GM12878 (cell line): Measurements from ENCODE around the gene SLC7A5. TPM values are rescaled to one million over a fixed set of nuclear protein-coding genes. Genes with fewer than 3 reads are reported as not detected.
A peak's percentile ranks its signal among the peaks of the same experiment; 100 is the strongest.

ENCODE experiments used
- EED ChIP-seq: sonication (generic); IDR thresholded peaks from 2 replicates; pipeline ENCODE4 v1.6.1; 2016; ENCODE audit warnings: antibody characterized with exemption, low read depth
- NBN ChIP-seq: fragments of 450-650 bp; IDR thresholded peaks from 2 replicates; pipeline ENCODE4 v1.6.1; 2016
- SUPT20H ChIP-seq: IDR thresholded peaks from 2 replicates; pipeline ENCODE4 v1.6.1; 2011; ENCODE audit warnings: low read depth, mild to moderate bottlenecking, low read length, moderate library complexity, borderline replicate concordance; ENCODE audit not compliant: control insufficient read depth
- YY1 ChIP-seq: IDR thresholded peaks from 2 replicates; pipeline ENCODE4 v1.6.1; 2011; ENCODE audit warnings: low read depth, mild to moderate bottlenecking, low read length
- microRNA-seq: library from miRNA; unstranded; fragments of <30 nt; microRNA quantifications from one replicate; pipeline ENCODE4, GENCODE V29; 2018
- polyA plus RNA-seq, 11 experiments: library from polyadenylated mRNA; depleted of rRNA in 4 of 11; unstranded in 6 of 11; stranded (reverse) in 5 of 11; fragments of >200 nt; fragmentation: Nextera tagmentation in 4 of 11; fragmentation: Illumina TruSeq in 1 of 11; extraction: Ambion mirVana in 4 of 11; extraction: Trizol in 1 of 11; gene quantifications; 1 replicate in 1 of 11; 2 replicates in 10 of 11; pipeline versions ENCODE4 v1.2.1 to v1.2.3, GENCODE V29; 2011 to 2016; ENCODE audit warnings: inconsistent platforms in 2 of 11, missing spikeins in 2 of 11, low read depth in 1 of 11
- small RNA-seq: library from RNA; depleted of rRNA; stranded (forward); fragments of <200 nt; gene quantifications from one replicate; pipeline ENCODE3, GENCODE V24; 2014
- total RNA-seq, 4 experiments: library from RNA; depleted of rRNA in 3 of 4; stranded (reverse); fragments of >200 nt in 3 of 4; fragmentation: Illumina TruSeq in 1 of 4; extraction: Trizol in 1 of 4; gene quantifications; 2 replicates each; pipeline versions ENCODE4 v1.2.1 to v1.2.3, GENCODE V29; 2013 to 2021

SLC7A5 gene
- total and polyA plus RNA-seq, 10 of the 15 experiments (the other 5 are each of a cell fraction or from before 2014, with no cell fraction given) = 2.3 to 101 (median 35.8) TPM

DNA sequence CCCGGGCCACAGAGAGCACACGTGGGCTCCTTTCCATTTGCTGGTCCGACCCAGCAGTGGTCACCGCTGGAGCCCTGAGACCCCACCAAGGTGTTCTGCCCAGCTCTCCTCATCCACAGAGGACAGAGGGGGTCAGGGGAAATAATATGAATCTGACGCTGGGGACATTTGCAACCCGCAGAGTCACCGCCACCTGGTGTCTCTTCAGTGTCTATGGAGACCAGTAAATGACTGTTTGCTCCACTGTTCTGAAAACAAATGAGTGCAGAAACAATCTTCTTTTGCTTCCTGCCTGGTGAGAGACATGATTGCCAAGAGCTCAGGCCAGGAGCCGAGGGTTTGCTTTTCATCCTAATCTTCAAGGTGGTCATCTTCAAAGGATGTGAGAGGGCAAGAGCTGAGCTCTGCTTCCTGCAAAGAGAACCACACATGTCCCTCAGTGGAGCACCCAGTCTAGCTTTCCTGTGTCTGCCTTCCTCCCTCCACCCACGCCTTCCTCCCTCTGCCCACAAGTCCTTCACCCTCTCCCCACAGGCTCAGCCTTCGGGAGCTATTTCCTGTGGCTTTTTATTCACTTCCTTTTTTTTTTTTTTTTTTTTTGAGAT lies 88.8 kb downstream of the SLC7A5 start (continued):
- TF ChIP-seq EED (peak; percentile 99), YY1 (no peak), SUPT20H (no peak), NBN (peak; percentile 84)

Small RNAs within 50 kb of the gene (microRNA-seq; reads per million reads assigned to microRNA genes)
- not detected for gene MIR6775

Small RNAs within 50 kb of the gene (small RNA-seq; reads per million reads assigned to genes)
- gene MIR6775 = 0.43 reads per million, percentile 5 among the genes with 10 or more reads in this experiment

Other genes with a start within 250 kb of the SLC7A5 start
- 34.0 and 36.6 TPM in 2 replicates for gene KLHDC4, start 103.5 kb downstream of the SLC7A5 start, total RNA-seq (2014; rRNA removed)
- gene KLHDC4, start 103.5 kb downstream of the SLC7A5 start, total RNA-seq (2014; rRNA removed; fragmentation: Illumina TruSeq; extraction: Trizol) = 24.2 and 26.1 TPM in 2 replicates
- 54.8 and 62.1 TPM in 2 replicates for gene KLHDC4, start 103.5 kb downstream of the SLC7A5 start, total RNA-seq (2021)
- 13.4 and 20.3 TPM in 2 replicates for gene KLHDC4, start 103.5 kb downstream of the SLC7A5 start, polyA plus RNA-seq (2011; rRNA removed)
- gene KLHDC4, start 103.5 kb downstream of the SLC7A5 start, polyA plus RNA-seq (2014; fragmentation: Illumina TruSeq; extraction: Trizol) = 25.7 and 34.3 TPM in 2 replicates
- gene KLHDC4, start 103.5 kb downstream of the SLC7A5 start, polyA plus RNA-seq (2014; fragmentation: Nextera tagmentation; extraction: Ambion mirVana) = 1 to 10 TPM in 1 of 2 experiments, under 1 TPM in 1; 0.80 to 4.1 TPM
- 39.1 and 59.3 TPM in 2 replicates for gene KLHDC4, start 103.5 kb downstream of the SLC7A5 start, polyA plus RNA-seq (2014; rRNA removed)
- gene KLHDC4, start 103.5 kb downstream of the SLC7A5 start, polyA plus RNA-seq (2016; fragmentation: Nextera tagmentation; extraction: Ambion mirVana) = 10 to 100 TPM; 31.6 to 37.1 TPM
- gene CA5A, start 67.0 kb upstream of the SLC7A5 start, total RNA-seq (2014; rRNA removed) = not detected in 2 replicates
- gene CA5A, start 67.0 kb upstream of the SLC7A5 start, total RNA-seq (2014; rRNA removed; fragmentation: Illumina TruSeq; extraction: Trizol) = not detected in 2 replicates
- not detected in 2 replicates for gene CA5A, start 67.0 kb upstream of the SLC7A5 start, total RNA-seq (2021)
- gene CA5A, start 67.0 kb upstream of the SLC7A5 start, polyA plus RNA-seq (2011; rRNA removed) = not detected in 2 replicates
- gene CA5A, start 67.0 kb upstream of the SLC7A5 start, polyA plus RNA-seq (2014; fragmentation: Illumina TruSeq; extraction: Trizol) = not detected in 2 replicates
- not detected for gene CA5A, start 67.0 kb upstream of the SLC7A5 start, polyA plus RNA-seq (2014; fragmentation: Nextera tagmentation; extraction: Ambion mirVana)
- gene CA5A, start 67.0 kb upstream of the SLC7A5 start, polyA plus RNA-seq (2014; rRNA removed) = not detected in 2 replicates
- gene CA5A, start 67.0 kb upstream of the SLC7A5 start, polyA plus RNA-seq (2016; fragmentation: Nextera tagmentation; extraction: Ambion mirVana) = not detected
- 9.6 and 13.4 TPM in 2 replicates for gene BANP, start 81.9 kb upstream of the SLC7A5 start, total RNA-seq (2014; rRNA removed)
- 10.8 and 11.7 TPM in 2 replicates for gene BANP, start 81.9 kb upstream of the SLC7A5 start, total RNA-seq (2014; rRNA removed; fragmentation: Illumina TruSeq; extraction: Trizol)
- gene BANP, start 81.9 kb upstream of the SLC7A5 start, total RNA-seq (2021) = 17.8 and 21.9 TPM in 2 replicates
- gene BANP, start 81.9 kb upstream of the SLC7A5 start, polyA plus RNA-seq (2011; rRNA removed) = 10.9 and 12.7 TPM in 2 replicates
- 11.5 and 12.0 TPM in 2 replicates for gene BANP, start 81.9 kb upstream of the SLC7A5 start, polyA plus RNA-seq (2014; fragmentation: Illumina TruSeq; extraction: Trizol)
- 1 to 10 TPM; 3.9 to 7.3 TPM for gene BANP, start 81.9 kb upstream of the SLC7A5 start, polyA plus RNA-seq (2014; fragmentation: Nextera tagmentation; extraction: Ambion mirVana)
- 12.9 and 14.4 TPM in 2 replicates for gene BANP, start 81.9 kb upstream of the SLC7A5 start, polyA plus RNA-seq (2014; rRNA removed)
- gene BANP, start 81.9 kb upstream of the SLC7A5 start, polyA plus RNA-seq (2016; fragmentation: Nextera tagmentation; extraction: Ambion mirVana) = 10 to 100 TPM; 13.3 to 16.8 TPM